Measurements from ENCODE around the gene MYBBP1A.
"Not testable (repeated sequence)": the region's sequence is repeated elsewhere in the genome, so short reads cannot be mapped to it uniquely, and the experiment has no call there.

The MYBBP1A gene

DNA sequence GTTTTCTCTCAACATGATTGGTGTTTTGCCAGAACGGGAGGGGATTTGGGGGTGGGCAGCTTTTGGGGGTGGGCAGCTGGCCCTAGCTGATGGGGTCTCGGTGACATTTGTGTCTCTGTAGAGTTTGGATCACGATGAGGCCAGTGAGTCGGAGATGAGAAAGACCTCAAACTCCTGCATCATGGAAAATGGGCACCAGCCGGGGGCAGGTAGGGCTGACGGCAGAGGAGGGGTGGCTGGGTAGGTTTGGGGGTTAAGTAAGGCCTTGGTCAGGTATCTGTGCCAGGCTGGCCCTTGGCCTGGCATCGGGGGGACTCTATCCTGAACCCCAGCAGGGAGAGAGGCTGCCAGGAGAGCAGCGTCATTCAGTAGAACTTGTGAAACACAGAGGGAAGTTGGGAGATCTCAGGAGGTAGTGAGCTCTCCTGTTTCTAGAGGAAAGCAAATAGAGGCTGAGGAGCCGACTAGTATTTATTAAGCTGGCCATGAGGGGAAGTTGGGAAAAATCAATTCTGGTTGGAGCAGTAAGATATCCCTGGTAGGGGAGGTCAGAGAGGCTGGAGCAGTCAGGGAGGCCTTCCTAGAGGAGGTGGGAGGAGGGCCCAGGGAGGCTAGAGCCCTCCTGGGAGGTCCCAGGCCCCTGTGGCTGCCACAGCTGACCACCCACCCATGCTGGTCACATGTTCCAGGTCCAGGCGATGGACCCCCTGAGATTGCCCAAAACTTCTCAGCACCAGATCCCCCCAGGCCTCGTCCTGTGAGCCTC, 37.2 kb upstream of the MYBBP1A start:
- TF ChIP-seq, protein P1, sequence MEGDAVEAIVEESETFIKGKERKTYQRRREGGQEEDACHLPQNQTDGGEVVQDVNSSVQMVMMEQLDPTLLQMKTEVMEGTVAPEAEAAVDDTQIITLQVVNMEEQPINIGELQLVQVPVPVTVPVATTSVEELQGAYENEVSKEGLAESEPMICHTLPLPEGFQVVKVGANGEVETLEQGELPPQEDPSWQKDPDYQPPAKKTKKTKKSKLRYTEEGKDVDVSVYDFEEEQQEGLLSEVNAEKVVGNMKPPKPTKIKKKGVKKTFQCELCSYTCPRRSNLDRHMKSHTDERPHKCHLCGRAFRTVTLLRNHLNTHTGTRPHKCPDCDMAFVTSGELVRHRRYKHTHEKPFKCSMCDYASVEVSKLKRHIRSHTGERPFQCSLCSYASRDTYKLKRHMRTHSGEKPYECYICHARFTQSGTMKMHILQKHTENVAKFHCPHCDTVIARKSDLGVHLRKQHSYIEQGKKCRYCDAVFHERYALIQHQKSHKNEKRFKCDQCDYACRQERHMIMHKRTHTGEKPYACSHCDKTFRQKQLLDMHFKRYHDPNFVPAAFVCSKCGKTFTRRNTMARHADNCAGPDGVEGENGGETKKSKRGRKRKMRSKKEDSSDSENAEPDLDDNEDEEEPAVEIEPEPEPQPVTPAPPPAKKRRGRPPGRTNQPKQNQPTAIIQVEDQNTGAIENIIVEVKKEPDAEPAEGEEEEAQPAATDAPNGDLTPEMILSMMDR (IDR thresholded peaks at IDR 0.05; ENCODE audit: low read depth, low read length, poor library complexity, severe bottlenecking), result no peak
- no peak for TF ChIP-seq EZH2phosphoT487 (IDR thresholded peaks at IDR 0.05; ENCODE audit: borderline replicate concordance, low read length)
- H3K4me3 ChIP-seq (ENCODE audit: low read length), result no peak overlapping the region
- no peaks in the 10 kb centered on the region for H3K79me2 ChIP-seq (ENCODE audit: control insufficient read depth, low read length)
- no peak overlapping the region for H3K4me2 ChIP-seq (ENCODE audit: low read length)
- H3K9me2 ChIP-seq (replicated peaks; ENCODE audit: control insufficient read depth, low read length), result no peaks in the 10 kb centered on the region
- H3K27ac ChIP-seq (ENCODE audit: low read depth, low read length), result no peak overlapping the region
- H3K36me3 ChIP-seq (ENCODE audit: control insufficient read depth, low read length), result no peaks in the 10 kb centered on the region
- 0 out of 2 replicates have a peak, but pooled peaks cover 4% of the 10 kb centered on the region for H3K4me1 ChIP-seq (ENCODE audit: control insufficient read depth, low read length)
- no peaks in the 10 kb centered on the region for H3K9me3 ChIP-seq (ENCODE audit: control insufficient read depth, insufficient read depth, low read length)
- H3F3A ChIP-seq (ENCODE audit: control insufficient read depth, insufficient read depth), result no peaks in the 10 kb centered on the region
- peaks cover 10% of the 10 kb centered on the region; the same call in 1 of the 2 replicates for H3K27me3 ChIP-seq (ENCODE audit: control insufficient read depth, low read length)
- no peaks in the 10 kb centered on the region for H4K20me1 ChIP-seq (ENCODE audit: control insufficient read depth, insufficient read depth, low read depth, low read length)

DNA sequence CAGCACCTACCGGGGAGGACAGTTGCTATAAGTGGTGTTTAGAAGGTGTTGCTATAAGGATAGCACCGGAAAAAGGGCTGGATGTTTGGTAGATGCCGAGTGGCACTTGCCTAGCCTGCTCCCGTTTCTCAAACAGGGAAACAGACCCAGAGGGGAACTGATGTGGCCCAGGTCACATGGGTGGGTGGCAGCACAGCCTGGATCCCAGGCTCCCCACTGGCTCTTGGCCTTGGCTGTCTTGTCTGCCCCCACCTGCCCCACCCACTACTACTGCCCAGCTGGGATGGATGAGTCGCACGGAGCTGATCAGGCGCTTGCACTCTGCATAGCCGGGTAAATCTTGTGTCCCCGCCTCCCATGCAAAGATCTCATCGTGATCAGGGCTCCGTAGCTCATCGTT, 36.3 kb upstream of the MYBBP1A start:
- no peaks in the 10 kb centered on the region for H3K79me2 ChIP-seq (ENCODE audit: control insufficient read depth, low read length)
- no peaks in the 10 kb centered on the region for H3K9me3 ChIP-seq (ENCODE audit: control insufficient read depth, insufficient read depth, low read length)
- no peak overlapping the region for H3K4me3 ChIP-seq (ENCODE audit: low read length)
- H4K20me1 ChIP-seq (ENCODE audit: control insufficient read depth, insufficient read depth, low read depth, low read length), result no peaks in the 10 kb centered on the region
- TF ChIP-seq, protein P1 (IDR thresholded peaks at IDR 0.05; ENCODE audit: low read depth, low read length, poor library complexity, severe bottlenecking), result no peak
- no peak for TF ChIP-seq EZH2phosphoT487 (IDR thresholded peaks at IDR 0.05; ENCODE audit: borderline replicate concordance, low read length)
- no peak overlapping the region for H3K27ac ChIP-seq (ENCODE audit: low read depth, low read length)
- H3K4me2 ChIP-seq (ENCODE audit: low read length), result no peak overlapping the region
- H3K27me3 ChIP-seq (ENCODE audit: control insufficient read depth, low read length), result peaks cover 12% of the 10 kb centered on the region; the same call in 1 of the 2 replicates
- H3K36me3 ChIP-seq (ENCODE audit: control insufficient read depth, low read length), result no peaks in the 10 kb centered on the region
- no peaks in the 10 kb centered on the region for H3F3A ChIP-seq (ENCODE audit: control insufficient read depth, insufficient read depth)
- H3K4me1 ChIP-seq (ENCODE audit: control insufficient read depth, low read length), result 0 out of 2 replicates have a peak, but pooled peaks cover 4% of the 10 kb centered on the region
- H3K9me2 ChIP-seq (replicated peaks; ENCODE audit: control insufficient read depth, low read length), result no peaks in the 10 kb centered on the region

DNA sequence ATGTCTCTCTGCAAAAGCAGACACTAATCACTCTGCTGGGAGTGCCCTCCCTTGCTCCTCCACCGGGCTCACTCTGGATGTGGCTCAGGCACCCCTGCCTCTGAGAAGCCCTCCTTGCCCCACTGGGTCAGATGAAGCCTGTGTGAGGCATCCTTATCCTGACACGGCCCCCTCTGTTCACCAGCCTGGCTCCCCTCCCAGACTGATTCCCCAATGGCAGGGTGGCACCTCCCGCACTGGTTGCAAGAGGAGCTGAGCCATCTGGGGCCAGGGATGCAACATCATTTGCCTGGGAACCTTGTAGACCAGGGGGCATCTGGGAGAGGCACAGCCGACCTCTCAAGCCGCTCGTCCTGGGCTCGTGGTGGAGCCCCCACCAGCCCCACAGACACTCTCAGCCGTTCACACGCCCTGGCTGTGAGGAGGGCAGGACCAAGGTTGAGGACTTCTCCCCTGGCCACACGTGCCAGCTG, 35.8 kb upstream of the MYBBP1A start:
- Histone ChIP-seq H3K27ac (ENCODE audit: low read depth, low read length) (no peak overlapping the region), H3F3A (ENCODE audit: control insufficient read depth, insufficient read depth) (no peaks in the 10 kb centered on the region), H3K79me2 (ENCODE audit: control insufficient read depth, low read length) (no peaks in the 10 kb centered on the region), H3K36me3 (ENCODE audit: control insufficient read depth, low read length) (no peaks in the 10 kb centered on the region), H3K4me1 (ENCODE audit: control insufficient read depth, low read length) (0 out of 2 replicates have a peak, but pooled peaks cover 4% of the 10 kb centered on the region), H3K4me3 (ENCODE audit: low read length) (no peak overlapping the region), H4K20me1 (ENCODE audit: control insufficient read depth, insufficient read depth, low read depth, low read length) (no peaks in the 10 kb centered on the region), H3K27me3 (ENCODE audit: control insufficient read depth, low read length) (peaks cover 15% of the 10 kb centered on the region; the same call in 1 of the 2 replicates), H3K4me2 (ENCODE audit: low read length) (no peak overlapping the region), H3K9me2 (replicated peaks; ENCODE audit: control insufficient read depth, low read length) (no peaks in the 10 kb centered on the region), H3K9me3 (ENCODE audit: control insufficient read depth, insufficient read depth, low read length) (no peaks in the 10 kb centered on the region)
- TF ChIP-seq, protein P1 (IDR thresholded peaks at IDR 0.05; ENCODE audit: low read depth, low read length, poor library complexity, severe bottlenecking), result no peak
- TF ChIP-seq EZH2phosphoT487 (IDR thresholded peaks at IDR 0.05; ENCODE audit: borderline replicate concordance, low read length), result no peak

DNA sequence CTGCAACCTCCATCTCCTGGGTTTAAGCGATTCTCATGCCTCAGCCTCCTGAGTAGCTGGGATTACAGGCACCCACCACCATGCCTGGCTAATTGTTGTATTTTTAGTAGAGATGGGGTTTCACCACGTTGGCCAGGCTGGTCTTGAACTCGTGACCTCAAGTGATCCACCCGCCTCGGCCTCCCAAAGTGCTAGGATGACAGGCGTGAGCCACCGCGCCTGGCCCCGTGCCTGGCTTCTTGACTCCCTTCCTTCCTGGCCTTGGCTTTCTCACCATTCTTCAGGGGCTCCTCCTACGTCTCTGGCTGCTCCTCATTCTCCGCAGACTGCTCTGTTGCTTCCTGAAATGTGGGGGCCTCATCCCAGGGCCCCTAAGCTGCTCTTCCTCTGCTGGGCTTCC, 34.9 kb upstream of the MYBBP1A start:
- not testable (repeated sequence) for H4K20me1 ChIP-seq (ENCODE audit: control insufficient read depth, insufficient read depth, low read depth, low read length); H3K9me3 ChIP-seq (ENCODE audit: control insufficient read depth, insufficient read depth, low read length); H3K4me1 ChIP-seq (ENCODE audit: control insufficient read depth, low read length); H3K27ac ChIP-seq (ENCODE audit: low read depth, low read length); H3K79me2 ChIP-seq (ENCODE audit: control insufficient read depth, low read length); H3F3A ChIP-seq (ENCODE audit: control insufficient read depth, insufficient read depth); H3K9me2 ChIP-seq (replicated peaks; ENCODE audit: control insufficient read depth, low read length); H3K4me3 ChIP-seq (ENCODE audit: low read length); H3K36me3 ChIP-seq (ENCODE audit: control insufficient read depth, low read length); H3K4me2 ChIP-seq (ENCODE audit: low read length)
- H3K27me3 ChIP-seq (ENCODE audit: control insufficient read depth, low read length), result peaks cover 23% of the 10 kb centered on the region

Measured in DOHH2 (cell line).